NCI-H524 (cell line): ENCODE data around the gene TUBGCP2.
"Not testable (repeated sequence)": the region's sequence is repeated elsewhere in the genome, so short reads cannot be mapped to it uniquely, and the experiment has no call there.

ENCODE experiments used
- DNase-seq, 2 experiments: peaks; one replicate each; lab custom pipeline; 2025; lab: John Stamatoyannopoulos, UW

The TUBGCP2 gene

GRCh38 chr10:133324857-133325260 lies 16.2 kb upstream of the TUBGCP2 start:
- no peak for DNase-seq

GRCh38 chr10:133324198-133324792 lies 15.6 kb upstream of the TUBGCP2 start:
- DNase-seq, result no peak

- not testable (repeated sequence) for DNase-seq
Observed at GRCh38 chr10:133322064-133322709, 13.5 kb upstream of the TUBGCP2 start.

- DNase-seq, result not testable (repeated sequence)
Observed at GRCh38 chr10:133320852-133321422, 12.3 kb upstream of the TUBGCP2 start.

- DNase-seq, result peak in 1 of 2 experiments; percentile 22
Observed at GRCh38 chr10:133318494-133319127, 9.9 kb upstream of the TUBGCP2 start.

GRCh38 chr10:133316732-133317131 lies 8.1 kb upstream of the TUBGCP2 start:
- DNase-seq, result no peak

- no peak for DNase-seq
Observed at GRCh38 chr10:133316266-133316665, 7.6 kb upstream of the TUBGCP2 start.

GRCh38 chr10:133315847-133316246 lies 7.2 kb upstream of the TUBGCP2 start:
- peak in 1 of 2 experiments; percentile 3 for DNase-seq

GRCh38 chr10:133314911-133315310 lies 6.2 kb upstream of the TUBGCP2 start:
- DNase-seq, result no peak

- no peak for DNase-seq
Observed at GRCh38 chr10:133313192-133313591, 4.5 kb upstream of the TUBGCP2 start.

GRCh38 chr10:133312769-133313145 lies 4.1 kb upstream of the TUBGCP2 start:
- DNase-seq, result no peak

- no peak for DNase-seq
Observed at GRCh38 chr10:133312016-133312768, 3.5 kb upstream of the TUBGCP2 start.

- DNase-seq, result no peak
Observed at GRCh38 chr10:133311570-133311969, 2.9 kb upstream of the TUBGCP2 start.

GRCh38 chr10:133310789-133311188 lies 2.1 kb upstream of the TUBGCP2 start:
- no peak for DNase-seq

- no peak for DNase-seq
Observed at GRCh38 chr10:133310399-133310755, 1.7 kb upstream of the TUBGCP2 start.

GRCh38 chr10:133309720-133310398 lies 1.2 kb upstream of the TUBGCP2 start:
- DNase-seq, result no peak

- peak in 1 of 2 experiments; percentile 29 for DNase-seq
Observed at GRCh38 chr10:133309100-133309719, 538 bp upstream of the TUBGCP2 start.

- DNase-seq, result peak in 1 of 2 experiments; percentile 26
Observed at GRCh38 chr10:133307776-133308420, 774 bp downstream of the TUBGCP2 start.

- no peak for DNase-seq
Observed at GRCh38 chr10:133306941-133307379, 1.7 kb downstream of the TUBGCP2 start.

- DNase-seq, result no peak
Observed at GRCh38 chr10:133306097-133306476, 2.6 kb downstream of the TUBGCP2 start.

- DNase-seq, result no peak
Observed at GRCh38 chr10:133303206-133303605, 5.5 kb downstream of the TUBGCP2 start.
